C4-2B (cell line): ENCODE data around the gene FBXW12.
A peak's percentile ranks its signal among the peaks of the same experiment; 100 is the strongest.
"Not testable (repeated sequence)": the region's sequence is repeated elsewhere in the genome, so short reads cannot be mapped to it uniquely, and the experiment has no call there.

Experiments used
- H3K27ac ChIP-seq: fragments of 450-650 bp; 2 replicates; pipeline ENCODE4 v1.5.1; 2017
- CTCF ChIP-seq: fragments of 450-650 bp; conservative IDR thresholded peaks from 2 replicates; pipeline ENCODE4 v1.5.1; 2017; ENCODE audit warnings: mild to moderate bottlenecking
- ZFX ChIP-seq: fragments of 450-650 bp; IDR thresholded peaks from 2 replicates; pipeline ENCODE4 v1.6.1; 2017

Gene FBXW12

GRCh38 chr3:48371651-48372376 lies at the start of gene FBXW12:
Gene FBXW12, plus strand, starts transcription at chr3:48372219. Its CDS starts 549 bp downstream, at chr3:48372768.
- H3K27ac ChIP-seq, result no peak within 1 kb of the TSS
- no peak for TF ChIP-seq CTCF
- no peak for TF ChIP-seq ZFX

- H3K27ac ChIP-seq, result not testable (repeated sequence)
Measured at GRCh38 chr3:48331706-48332435, 40.1 kb upstream of the FBXW12 start.

- not testable (repeated sequence) for H3K27ac ChIP-seq
Measured at GRCh38 chr3:48333346-48334245, 38.4 kb upstream of the FBXW12 start, which contains the start of gene SPINK8. Gene SPINK8, minus strand, starts transcription at chr3:48333661. Its CDS starts 5,320 bp downstream, at chr3:48328341.

- TF ChIP-seq CTCF (no peak), ZFX (no peak)
- H3K27ac ChIP-seq, result no peak overlapping the region
Measured at GRCh38 chr3:48334605-48335004, 37.4 kb upstream of the FBXW12 start.

GRCh38 chr3:48335286-48335685 lies 36.7 kb upstream of the FBXW12 start:
- not testable (repeated sequence) for H3K27ac ChIP-seq

- H3K27ac ChIP-seq, result not testable (repeated sequence)
Measured at GRCh38 chr3:48337536-48337935, 34.5 kb upstream of the FBXW12 start.

- no peak for TF ChIP-seq ZFX
- TF ChIP-seq CTCF, result no peak
- H3K27ac ChIP-seq, result no peak overlapping the region
Measured at GRCh38 chr3:48338635-48339034, 33.4 kb upstream of the FBXW12 start.

GRCh38 chr3:48343432-48343831 lies 28.6 kb upstream of the FBXW12 start:
- no peak overlapping the region for H3K27ac ChIP-seq
- TF ChIP-seq CTCF (no peak), ZFX (no peak)

GRCh38 chr3:48344867-48345507 lies 27.0 kb upstream of the FBXW12 start:
- peak overlapping the region; percentile 24; the same call in 1 of the 2 replicates for H3K27ac ChIP-seq
- no peak for TF ChIP-seq CTCF
- TF ChIP-seq ZFX, result no peak
